K562 (cell line): Measurements from ENCODE around the gene DYSF. TPM values are rescaled to one million over a fixed set of nuclear protein-coding genes. Genes with fewer than 3 reads are reported as not detected.

ENCODE experiments used
- ATAC-seq: fragments of 200-7000 bp; cut with Tn5 transposase; 3 replicates; pipeline ENCODE4 v1.9.1; 2020; ENCODE audit warnings: moderate library complexity
- BruUV-seq: library from RNA; stranded (reverse); fragments of 400-500 nt; replicated peaks from 2 replicates; lab custom pipeline; 2021; lab: Mats Ljungman, UMichigan
- CTCF ChIA-PET: fragments of 300-600 bp; formaldehyde crosslinking; extraction: SDS; loops from one replicate; lab custom pipeline; 2021; ENCODE audit warnings: low intra/inter-chr PET ratio; lab: Yijun Ruan, JAX
- POLR2A ChIA-PET: fragments of 300-600, 350-650 bp; sonication (Branson Sonifier 250); formaldehyde crosslinking; extraction: SDS; loops from one replicate; lab custom pipeline; 2021; ENCODE audit warnings: antibody characterized with exemption, inconsistent platforms; lab: Yijun Ruan, JAX
- DNase-seq, 4 experiments: peaks; one replicate each; pipeline versions ENCODE4 v3.0.0 to v3.0.0-alpha.2; 2011 to 2018; ENCODE audit warnings: low spot score in 3 of 4, mixed read lengths in 3 of 4; ENCODE audit errors: extremely low read depth in 1 of 4
- FAIRE-seq: peaks from 2 replicates; lab custom pipeline; 2011; peaks lifted over from hg19 to GRCh38; lab: Jason Lieb, UNC
- H2AFZ ChIP-seq: 2 replicates; pipeline ENCODE4 v1.6.0; 2011; ENCODE audit warnings: low read depth, low read length, control low read depth, inconsistent platforms
- H3K27ac ChIP-seq: fragments of 200-600 bp; 3 replicates; pipeline ENCODE4 v1.8.0; 2011; ENCODE audit warnings: low read depth, mild to moderate bottlenecking, control low read depth, inconsistent platforms, low read length, moderate library complexity, mixed read lengths; ENCODE audit errors: extremely low read depth
- H3K27me3 ChIP-seq, 2 experiments: fragments of 300-600 bp in 1 of 2; 2 replicates in 1 of 2; 3 replicates in 1 of 2; pipeline versions ENCODE4 v1.6.0 to v1.8.0; 2011; ENCODE audit warnings: inconsistent platforms in 2 of 2, low read length in 2 of 2, mild to moderate bottlenecking in 1 of 2, mixed read lengths in 1 of 2, moderate library complexity in 1 of 2; ENCODE audit not compliant: control insufficient read depth in 2 of 2, insufficient read depth in 2 of 2
- H3K36me3 ChIP-seq: fragments of 300-600 bp; 3 replicates; pipeline ENCODE4 v1.8.0; 2011; ENCODE audit warnings: mild to moderate bottlenecking, low read length, inconsistent platforms; ENCODE audit not compliant: control insufficient read depth, insufficient read depth
- H3K4me1 ChIP-seq, 2 experiments: fragments of 200-600 bp in 1 of 2; replicated peaks in 1 of 2; 2 replicates in 1 of 2; 3 replicates in 1 of 2; pipeline versions ENCODE4 v1.5.1 to v1.8.0; 2011; ENCODE audit warnings: inconsistent platforms in 2 of 2, low read length in 2 of 2, mild to moderate bottlenecking in 1 of 2, mixed read lengths in 1 of 2, moderate library complexity in 1 of 2; ENCODE audit not compliant: control insufficient read depth in 2 of 2, insufficient read depth in 2 of 2
- H3K4me2 ChIP-seq: 2 replicates; pipeline ENCODE4 v1.6.1; 2011; ENCODE audit warnings: low read length, control low read depth, inconsistent platforms, mixed read lengths; ENCODE audit not compliant: insufficient read depth
- H3K4me3 ChIP-seq: fragments of 200-600 bp; sonication (generic), shearing (Covaris generic); 2 replicates; pipeline ENCODE4 v1.5.1; 2016; ENCODE audit warnings: control low read depth, inconsistent platforms
- H3K79me2 ChIP-seq: fragments of 200-600 bp; 3 replicates; pipeline ENCODE4 v1.8.0; 2011; ENCODE audit warnings: low read length, inconsistent platforms; ENCODE audit not compliant: control insufficient read depth, insufficient read depth
- H3K9ac ChIP-seq, 2 experiments: 2 replicates each; pipeline versions ENCODE4 v1.6.0 to v1.6.1; 2011; ENCODE audit warnings: low read depth in 2 of 2, low read length in 2 of 2, control low read depth in 1 of 2, inconsistent platforms in 1 of 2, mild to moderate bottlenecking in 1 of 2, mixed read lengths in 1 of 2; ENCODE audit not compliant: insufficient read depth in 1 of 2
- H3K9me1 ChIP-seq: one replicate; pipeline ENCODE4 v1.6.0; 2011; ENCODE audit warnings: inconsistent platforms, mild to moderate bottlenecking, low read length, moderate library complexity; ENCODE audit not compliant: control insufficient read depth, insufficient read depth
- H3K9me3 ChIP-seq: replicated peaks from 2 replicates; pipeline ENCODE4 v1.5.1; 2011; ENCODE audit warnings: low read depth, low read length, inconsistent platforms; ENCODE audit not compliant: control insufficient read depth, insufficient read depth
- H4K20me1 ChIP-seq: replicated peaks from 2 replicates; pipeline ENCODE4 v1.6.1; 2011; ENCODE audit warnings: low read length, inconsistent platforms, mixed read lengths; ENCODE audit not compliant: control insufficient read depth, insufficient read depth
- NKRF ChIP-seq: fragments of 450-650 bp; IDR thresholded peaks from 2 replicates; pipeline ENCODE4 v1.6.1; 2016; ENCODE audit warnings: borderline replicate concordance
- PCBP2 ChIP-seq: fragments of 200-400 bp; formaldehyde crosslinking; IDR thresholded peaks from 2 replicates; pipeline ENCODE4 v1.6.1; 2018; ENCODE audit warnings: low read length, low read depth, mild to moderate bottlenecking, moderate library complexity; ENCODE audit not compliant: poor library complexity, severe bottlenecking
- SFPQ ChIP-seq: fragments of 200-400 bp; formaldehyde crosslinking; IDR thresholded peaks from 2 replicates; pipeline ENCODE4 v1.6.1; 2017; ENCODE audit warnings: mild to moderate bottlenecking, low read depth, low read length, moderate library complexity
- SNRNP70 ChIP-seq: fragments of 200-400 bp; formaldehyde crosslinking; optimal IDR thresholded peaks from 2 replicates; pipeline ENCODE3; 2017; ENCODE audit warnings: low read depth, low read length
- ZBTB17 ChIP-seq: fragments of 450-650 bp; formaldehyde crosslinking; IDR thresholded peaks from 2 replicates; pipeline ENCODE4 v1.4.0; 2020; ENCODE audit warnings: mild to moderate bottlenecking
- ZBTB2 ChIP-seq: fragments of 450-650 bp; IDR thresholded peaks from 2 replicates; pipeline ENCODE4 v1.6.1; 2016; ENCODE audit warnings: antibody characterized with exemption
- ZNF592 ChIP-seq: fragments of 450-650 bp; IDR thresholded peaks from 2 replicates; pipeline ENCODE4 v1.6.1; 2017; ENCODE audit warnings: antibody characterized with exemption, mild to moderate bottlenecking
- WGBS: fragments of 100-300 bp; shearing (Covaris generic); methylation state at CpG from one replicate; pipeline ENCODE4 v1.1.6; 2016; ENCODE audit warnings: low coverage, mixed read lengths; ENCODE audit not compliant: insufficient coverage; ENCODE audit errors: missing lambda C conversion rate; 5-methylcytosine and 5-hydroxymethylcytosine counted together
- in situ Hi-C: fragments of 300-500 bp; cut with MboI; formaldehyde crosslinking; loops from 4 replicates; pipeline ENCODE4 v1.15.0; 2018; ENCODE audit warnings: inconsistent platforms, mixed read lengths
- intact Hi-C: fragments of 100-400 bp; cut with micrococcal nuclease; formaldehyde crosslinking; loops from 2 replicates; pipeline ENCODE4 v1.14.2; 2022
- polyA plus RNA-seq, 8 experiments: library from polyadenylated mRNA; depleted of rRNA in 4 of 8; stranded (reverse) in 5 of 8; unstranded in 3 of 8; fragments of >200 nt; fragmentation: Nextera tagmentation in 2 of 8; fragmentation: Illumina TruSeq in 1 of 8; extraction: Ambion mirVana in 2 of 8; extraction: Trizol in 1 of 8; gene quantifications; 2 replicates each; pipeline versions ENCODE4 v1.2.1 to v1.2.3, GENCODE V29; 2011 to 2014; ENCODE audit warnings: inconsistent platforms in 1 of 8, missing spikeins in 1 of 8
- total RNA-seq, 7 experiments: library from RNA; depleted of rRNA in 6 of 7; stranded (reverse); fragments of >200 nt in 6 of 7; fragmentation: Illumina TruSeq in 2 of 7; extraction: Trizol in 2 of 7; gene quantifications; 2 replicates each; pipeline versions ENCODE4 v1.2.1 to v1.2.3, GENCODE V29; 2011 to 2021; ENCODE audit warnings: low replicate concordance in 1 of 7

DYSF gene
- total and polyA plus RNA-seq, 9 of the 15 experiments (the other 6 are each of a cell fraction or from before 2014, with no cell fraction given), result 0.01 to 0.80 (median 0.29) TPM

- WGBS, result 2% methylated on average over 6 of the region's 7 CpGs
- BruUV-seq, result no TSS peak
- Histone ChIP-seq H3K27ac (no peak overlapping the region), H3K9me1 (no peaks in the 10 kb centered on the region), H3K79me2 (no peaks in the 10 kb centered on the region), H3K4me1 (peaks cover 8 to 10% of the 10 kb centered on the region in 2 experiments), H3K27me3 (peaks cover 0 to 72% of the 10 kb centered on the region in 2 experiments; a peak in 2 of 5 replicates), H3K4me3 (no peak overlapping the region), H2AFZ (no peak overlapping the region), H3K9ac (no peak overlapping the region), H3K9me3 (no peaks in the 10 kb centered on the region), H3K36me3 (no peaks in the 10 kb centered on the region), H4K20me1 (0 out of 2 replicates have a peak, but pooled peaks cover 11% of the 10 kb centered on the region), H3K4me2 (no peak overlapping the region; the same call in 1 of the 2 replicates)
- in situ Hi-C loops (no loop called here), intact Hi-C loops (loop anchor here (5.0 kb wide), 1 partner anchor 59 kb away; no protein-coding TSS in a partner anchor)
- DNase-seq, result no peak
- ChIA-PET POLR2A (interaction anchor here (0.6 to 1.2 kb wide), 2 partner anchors 19 to 290 kb away, joined by 3 to 4 read pairs; no protein-coding TSS in a partner anchor), CTCF (no interaction called here)
- no peak for ATAC-seq
- TF ChIP-seq SNRNP70 (no peak), ZBTB2 (no peak), NKRF (no peak), SFPQ (no peak), PCBP2 (no peak), ZNF592 (no peak), ZBTB17 (no peak)
- FAIRE-seq, result no peak
These were observed 152.4 kb downstream of the DYSF start for GRCh38 chr2:71605781-71606241.
